ENCODE measurements around the gene LCE7A.

DNA sequence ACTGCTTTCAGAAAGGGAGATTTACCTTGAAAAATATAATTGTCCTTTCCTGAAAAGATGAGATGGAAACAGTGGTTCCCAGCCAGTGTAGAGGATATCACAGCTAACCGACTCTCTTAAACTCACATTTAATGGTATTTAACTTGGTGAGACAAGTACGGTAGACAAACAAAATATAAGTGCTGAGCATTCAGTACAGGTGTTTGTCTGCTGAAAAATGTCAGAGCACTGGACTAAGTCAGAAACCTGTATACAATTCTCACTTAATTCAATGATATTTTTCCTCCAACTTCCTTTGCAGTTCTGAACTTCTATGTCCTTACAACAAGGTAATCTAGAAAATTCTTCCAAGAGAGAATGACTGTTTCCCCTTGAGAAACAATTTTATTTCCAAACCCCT, 48.1 kb upstream of the LCE7A start, which contains the start of gene LCE1B:
- TF ChIP-seq, protein P1, sequence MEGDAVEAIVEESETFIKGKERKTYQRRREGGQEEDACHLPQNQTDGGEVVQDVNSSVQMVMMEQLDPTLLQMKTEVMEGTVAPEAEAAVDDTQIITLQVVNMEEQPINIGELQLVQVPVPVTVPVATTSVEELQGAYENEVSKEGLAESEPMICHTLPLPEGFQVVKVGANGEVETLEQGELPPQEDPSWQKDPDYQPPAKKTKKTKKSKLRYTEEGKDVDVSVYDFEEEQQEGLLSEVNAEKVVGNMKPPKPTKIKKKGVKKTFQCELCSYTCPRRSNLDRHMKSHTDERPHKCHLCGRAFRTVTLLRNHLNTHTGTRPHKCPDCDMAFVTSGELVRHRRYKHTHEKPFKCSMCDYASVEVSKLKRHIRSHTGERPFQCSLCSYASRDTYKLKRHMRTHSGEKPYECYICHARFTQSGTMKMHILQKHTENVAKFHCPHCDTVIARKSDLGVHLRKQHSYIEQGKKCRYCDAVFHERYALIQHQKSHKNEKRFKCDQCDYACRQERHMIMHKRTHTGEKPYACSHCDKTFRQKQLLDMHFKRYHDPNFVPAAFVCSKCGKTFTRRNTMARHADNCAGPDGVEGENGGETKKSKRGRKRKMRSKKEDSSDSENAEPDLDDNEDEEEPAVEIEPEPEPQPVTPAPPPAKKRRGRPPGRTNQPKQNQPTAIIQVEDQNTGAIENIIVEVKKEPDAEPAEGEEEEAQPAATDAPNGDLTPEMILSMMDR (IDR thresholded peaks at IDR 0.05): no peak
- TF ChIP-seq POLR2A (IDR thresholded peaks at IDR 0.05): no peak
- TF ChIP-seq EP300 (IDR thresholded peaks at IDR 0.05): no peak
